22Rv1 (cell line): ENCODE data around the gene PTPRJ.

ENCODE experiments used
- ZFX ChIP-seq: fragments of 450-650 bp; IDR thresholded peaks from 2 replicates; pipeline ENCODE4 v1.6.1; 2017; ENCODE audit warnings: antibody characterized with exemption, borderline replicate concordance
- TF ChIP-seq, protein P1 (sequence below): fragments of 450-650 bp; IDR thresholded peaks from 2 replicates; pipeline ENCODE4 v1.5.1; 2017; ENCODE audit warnings: mild to moderate bottlenecking

DNA sequence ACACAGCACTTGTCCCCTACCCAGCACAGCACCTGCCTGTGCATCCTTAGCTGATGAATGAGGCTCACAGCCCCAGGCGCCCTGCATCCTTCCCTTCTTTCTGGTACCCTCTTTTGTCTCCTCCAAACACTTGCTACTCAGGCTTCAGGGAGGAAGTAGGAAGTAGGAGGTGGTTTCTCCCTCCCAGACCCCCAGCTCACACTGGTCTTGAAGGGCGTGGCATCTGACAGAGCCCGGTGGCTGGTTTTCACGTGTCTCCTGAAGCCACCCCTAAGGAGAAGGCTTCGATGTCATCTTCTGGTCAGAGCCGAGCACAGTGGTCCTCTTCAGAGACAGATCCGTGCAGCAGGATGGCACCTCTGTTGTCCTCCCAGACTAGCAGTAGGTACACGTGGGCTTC lies 109.8 kb downstream of the PTPRJ start:
- TF ChIP-seq, protein P1, sequence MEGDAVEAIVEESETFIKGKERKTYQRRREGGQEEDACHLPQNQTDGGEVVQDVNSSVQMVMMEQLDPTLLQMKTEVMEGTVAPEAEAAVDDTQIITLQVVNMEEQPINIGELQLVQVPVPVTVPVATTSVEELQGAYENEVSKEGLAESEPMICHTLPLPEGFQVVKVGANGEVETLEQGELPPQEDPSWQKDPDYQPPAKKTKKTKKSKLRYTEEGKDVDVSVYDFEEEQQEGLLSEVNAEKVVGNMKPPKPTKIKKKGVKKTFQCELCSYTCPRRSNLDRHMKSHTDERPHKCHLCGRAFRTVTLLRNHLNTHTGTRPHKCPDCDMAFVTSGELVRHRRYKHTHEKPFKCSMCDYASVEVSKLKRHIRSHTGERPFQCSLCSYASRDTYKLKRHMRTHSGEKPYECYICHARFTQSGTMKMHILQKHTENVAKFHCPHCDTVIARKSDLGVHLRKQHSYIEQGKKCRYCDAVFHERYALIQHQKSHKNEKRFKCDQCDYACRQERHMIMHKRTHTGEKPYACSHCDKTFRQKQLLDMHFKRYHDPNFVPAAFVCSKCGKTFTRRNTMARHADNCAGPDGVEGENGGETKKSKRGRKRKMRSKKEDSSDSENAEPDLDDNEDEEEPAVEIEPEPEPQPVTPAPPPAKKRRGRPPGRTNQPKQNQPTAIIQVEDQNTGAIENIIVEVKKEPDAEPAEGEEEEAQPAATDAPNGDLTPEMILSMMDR = no peak
- no peak for TF ChIP-seq ZFX
